Uterus (tissue), 4 donors: ENCODE results near the gene TBC1D26. TPM values are rescaled to one million over a fixed set of nuclear protein-coding genes. Genes with fewer than 3 reads are reported as not detected.

Experiments used
- DNase-seq, 2 donors: peaks; one replicate each; pipeline ENCODE4 v3.0.0-alpha.2; 2019 to 2020
- H3K27ac ChIP-seq, 2 donors: fragments of 200-600 bp; sonication (generic); 1 replicate in 1 of 2; 2 replicates in 1 of 2; pipeline ENCODE4 v1.5.1; 2016 to 2018
- H3K27me3 ChIP-seq, 2 donors: fragments of 200-600 bp; sonication (generic); one replicate each; pipeline ENCODE4 v1.5.1; 2018 to 2019; ENCODE audit warnings: control low read depth in 1 of 2
- H3K36me3 ChIP-seq, 2 donors: fragments of 200-600 bp; sonication (generic); one replicate each; pipeline ENCODE4 v1.5.1; 2019; ENCODE audit warnings: control low read depth in 1 of 2
- H3K4me1 ChIP-seq, 2 donors: fragments of 200-600 bp; sonication (generic); one replicate each; pipeline ENCODE4 v1.5.1; 2018 to 2019; ENCODE audit warnings: control low read depth in 1 of 2
- H3K4me3 ChIP-seq, 2 donors: fragments of 200-600 bp; sonication (generic); 1 replicate in 1 of 2; 2 replicates in 1 of 2; pipeline ENCODE4 v1.5.1; 2018 to 2019; ENCODE audit warnings: mild to moderate bottlenecking in 1 of 2
- H3K9me3 ChIP-seq, 2 donors: fragments of 200-600 bp; sonication (generic); one replicate each; pipeline ENCODE4 v1.5.1; 2019; ENCODE audit warnings: control low read depth in 1 of 2
- POLR2A ChIP-seq, 2 donors: fragments of 450-650 bp; IDR thresholded peaks; one replicate each; pipeline ENCODE4 v1.6.1; 2016; ENCODE audit warnings: antibody characterized with exemption in 2 of 2, mild to moderate bottlenecking in 1 of 2, moderate library complexity in 1 of 2
- intact Hi-C: fragments of 100-400 bp; cut with DNase I; formaldehyde crosslinking; loops from one replicate; pipeline ENCODE4 v1.15.1; 2023; ENCODE audit warnings: low total_unique reads
- total RNA-seq, 4 donors: library from RNA; depleted of rRNA in 3 of 4; stranded (reverse); fragments of >200 nt in 3 of 4; gene quantifications; one replicate each; pipeline versions ENCODE4 v1.1.0 to v1.2.4, GENCODE V29; 2014 to 2023
- TF ChIP-seq, protein P1 (sequence below), 4 experiments: fragments of 200-600 bp in 2 of 4; fragments of 450-650 bp in 2 of 4; sonication (generic) in 2 of 4; IDR thresholded peaks; one replicate each; pipeline ENCODE4 v1.5.1; 2016 to 2019; ENCODE audit warnings: antibody characterized with exemption in 4 of 4, mild to moderate bottlenecking in 2 of 4, moderate library complexity in 1 of 4
- donor health status: DM: yes; HTN: yes; CAD: no.

The TBC1D26 gene
- total RNA-seq, 4 donors from 2014 or later: 0.90 to 1.2 TPM; not detected in 2

DNA sequence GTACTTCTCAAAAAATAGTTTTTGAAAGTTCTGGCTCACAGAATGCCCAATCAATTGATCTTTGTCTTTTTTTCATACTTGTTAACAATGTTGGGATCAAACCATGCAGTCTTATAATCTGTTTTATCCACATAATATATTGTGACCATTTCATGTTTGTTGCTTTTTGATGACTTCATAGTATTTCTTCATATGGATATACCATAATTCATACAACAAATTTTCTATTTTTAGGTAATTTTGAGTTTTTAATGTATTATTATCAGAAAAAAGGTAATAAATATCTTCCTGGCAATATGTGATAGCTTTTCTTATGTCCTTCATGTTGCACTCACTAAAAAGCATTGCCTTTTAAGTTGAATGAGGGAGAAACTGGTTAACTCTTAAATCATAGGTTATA is 44.8 kb downstream of the TBC1D26 start:
- intact Hi-C loops: no loop called here
- H3K4me3 ChIP-seq: no peak overlapping the region
- H3K27ac ChIP-seq: no peak overlapping the region
- no peaks in the 10 kb centered on the region for H3K4me1 ChIP-seq
- H3K36me3 ChIP-seq: no peaks in the 10 kb centered on the region
- DNase-seq: no peak
- TF ChIP-seq, protein P1, sequence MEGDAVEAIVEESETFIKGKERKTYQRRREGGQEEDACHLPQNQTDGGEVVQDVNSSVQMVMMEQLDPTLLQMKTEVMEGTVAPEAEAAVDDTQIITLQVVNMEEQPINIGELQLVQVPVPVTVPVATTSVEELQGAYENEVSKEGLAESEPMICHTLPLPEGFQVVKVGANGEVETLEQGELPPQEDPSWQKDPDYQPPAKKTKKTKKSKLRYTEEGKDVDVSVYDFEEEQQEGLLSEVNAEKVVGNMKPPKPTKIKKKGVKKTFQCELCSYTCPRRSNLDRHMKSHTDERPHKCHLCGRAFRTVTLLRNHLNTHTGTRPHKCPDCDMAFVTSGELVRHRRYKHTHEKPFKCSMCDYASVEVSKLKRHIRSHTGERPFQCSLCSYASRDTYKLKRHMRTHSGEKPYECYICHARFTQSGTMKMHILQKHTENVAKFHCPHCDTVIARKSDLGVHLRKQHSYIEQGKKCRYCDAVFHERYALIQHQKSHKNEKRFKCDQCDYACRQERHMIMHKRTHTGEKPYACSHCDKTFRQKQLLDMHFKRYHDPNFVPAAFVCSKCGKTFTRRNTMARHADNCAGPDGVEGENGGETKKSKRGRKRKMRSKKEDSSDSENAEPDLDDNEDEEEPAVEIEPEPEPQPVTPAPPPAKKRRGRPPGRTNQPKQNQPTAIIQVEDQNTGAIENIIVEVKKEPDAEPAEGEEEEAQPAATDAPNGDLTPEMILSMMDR (IDR thresholded peaks at IDR 0.05): no peak
- TF ChIP-seq POLR2A (IDR thresholded peaks at IDR 0.05): no peak
- H3K9me3 ChIP-seq: no peaks in the 10 kb centered on the region
- H3K27me3 ChIP-seq: no peaks in the 10 kb centered on the region

DNA sequence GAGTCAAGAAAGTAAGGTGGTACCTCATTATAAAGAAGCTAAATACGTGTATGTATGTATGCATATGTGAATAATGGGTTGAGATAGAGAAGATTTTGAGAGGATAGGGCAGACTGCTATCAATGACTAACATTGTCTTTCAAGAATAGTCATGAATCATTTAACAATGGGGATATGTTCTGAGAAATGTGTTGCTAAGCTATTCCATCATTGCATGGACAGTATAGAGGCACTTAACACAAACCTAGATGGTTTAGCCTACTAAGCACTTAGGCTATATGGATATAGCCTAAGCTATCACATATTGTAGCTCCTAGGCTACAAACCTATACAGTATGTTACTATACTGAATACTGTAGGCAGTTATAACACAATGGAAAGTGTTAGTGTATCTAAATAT is 45.2 kb downstream of the TBC1D26 start:
- Histone ChIP-seq H3K9me3 (no peaks in the 10 kb centered on the region), H3K27me3 (no peaks in the 10 kb centered on the region), H3K4me3 (no peak overlapping the region), H3K4me1 (no peaks in the 10 kb centered on the region), H3K27ac (no peak overlapping the region), H3K36me3 (no peaks in the 10 kb centered on the region)
- DNase-seq: no peak
- TF ChIP-seq, protein P1 (IDR thresholded peaks at IDR 0.05): no peak
- TF ChIP-seq POLR2A (IDR thresholded peaks at IDR 0.05): no peak
- intact Hi-C loops: no loop called here

DNA sequence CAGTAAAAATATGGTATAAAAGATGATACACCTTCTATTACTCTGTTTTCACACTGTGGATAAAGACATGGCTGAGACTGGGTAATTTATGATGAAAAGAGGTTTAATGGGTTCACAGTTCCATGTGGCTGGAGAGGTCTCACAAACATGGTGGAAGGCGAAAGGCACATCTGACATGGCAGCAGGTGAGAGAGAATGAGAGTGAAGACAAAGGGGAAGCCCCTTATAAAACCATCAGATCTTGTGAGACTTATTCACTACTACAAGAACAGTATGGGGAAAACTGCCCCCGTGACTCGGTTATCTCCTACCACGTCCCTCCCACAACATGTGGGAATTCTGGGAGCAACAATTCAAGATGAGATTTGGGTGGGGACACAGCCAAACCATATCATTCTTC is 45.6 kb downstream of the TBC1D26 start:
- no peak overlapping the region for H3K27ac ChIP-seq
- H3K27me3 ChIP-seq: no peaks in the 10 kb centered on the region
- intact Hi-C loops: no loop called here
- H3K4me1 ChIP-seq: no peaks in the 10 kb centered on the region
- DNase-seq: no peak
- H3K9me3 ChIP-seq: no peaks in the 10 kb centered on the region
- TF ChIP-seq, protein P1 (IDR thresholded peaks at IDR 0.05): no peak
- no peak for TF ChIP-seq POLR2A (IDR thresholded peaks at IDR 0.05)
- no peak overlapping the region for H3K4me3 ChIP-seq
- H3K36me3 ChIP-seq: no peaks in the 10 kb centered on the region

DNA sequence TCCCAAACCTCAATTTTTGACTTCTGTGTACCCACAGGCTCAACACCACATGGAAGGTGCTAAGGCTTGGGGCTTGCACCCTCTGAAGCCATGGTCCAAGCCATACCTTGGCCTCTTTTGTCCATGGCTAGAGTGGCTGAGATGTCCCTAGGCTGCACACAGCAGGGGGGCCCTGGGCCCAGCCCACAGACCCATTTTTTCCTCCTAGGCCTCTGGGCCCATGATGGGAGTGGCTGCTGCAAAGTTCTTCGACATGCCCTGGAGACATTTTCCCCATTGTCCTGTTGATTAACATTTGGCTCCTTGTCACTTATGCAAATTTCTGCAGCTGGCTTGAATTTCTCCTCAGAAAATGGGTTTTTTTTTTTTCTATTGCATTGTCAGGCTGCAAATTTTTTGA is 47.0 kb downstream of the TBC1D26 start:
- no peak overlapping the region for H3K27ac ChIP-seq
- TF ChIP-seq POLR2A (IDR thresholded peaks at IDR 0.05): no peak
- TF ChIP-seq, protein P1 (IDR thresholded peaks at IDR 0.05): no peak
- H3K36me3 ChIP-seq: no peaks in the 10 kb centered on the region
- no peak for DNase-seq
- intact Hi-C loops: no loop called here
- no peaks in the 10 kb centered on the region for H3K9me3 ChIP-seq
- H3K4me3 ChIP-seq: no peak overlapping the region
- no peaks in the 10 kb centered on the region for H3K27me3 ChIP-seq
- H3K4me1 ChIP-seq: no peaks in the 10 kb centered on the region

DNA sequence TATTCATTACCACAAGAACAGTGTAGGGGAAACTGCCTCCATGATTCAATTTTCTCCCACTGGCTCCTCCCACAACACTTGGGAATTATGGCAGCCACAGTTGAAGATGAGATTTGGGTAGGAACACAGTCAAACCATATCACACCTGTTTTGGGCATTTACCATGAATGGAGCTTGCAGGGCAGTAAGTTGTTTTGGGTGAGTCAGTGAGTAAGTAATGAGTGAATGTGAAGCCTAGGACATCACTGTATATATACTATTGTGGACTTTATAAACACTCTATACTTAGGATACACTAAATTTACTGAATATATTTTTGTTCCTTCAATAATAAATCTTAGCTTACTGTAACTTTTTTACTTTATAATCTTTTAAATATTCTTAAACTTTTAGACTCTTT is 48.1 kb downstream of the TBC1D26 start:
- intact Hi-C loops: no loop called here
- Histone ChIP-seq H3K4me3 (no peak overlapping the region), H3K36me3 (no peaks in the 10 kb centered on the region), H3K4me1 (no peaks in the 10 kb centered on the region), H3K27ac (no peak overlapping the region), H3K27me3 (no peaks in the 10 kb centered on the region), H3K9me3 (no peaks in the 10 kb centered on the region)
- no peak for TF ChIP-seq POLR2A (IDR thresholded peaks at IDR 0.05)
- TF ChIP-seq, protein P1 (IDR thresholded peaks at IDR 0.05): no peak
- DNase-seq: no peak
